DLD1 (cell line): ENCODE data around the gene DPH5.
"Not testable (repeated sequence)": the region's sequence is repeated elsewhere in the genome, so short reads cannot be mapped to it uniquely, and the experiment has no call there.

Experiments
- in situ Hi-C: cut with HindIII; loops from 2 replicates; pipeline ENCODE4 v1.10.0; 2017; ENCODE audit warnings: low sequenced_read_pairs

Gene DPH5

DNA sequence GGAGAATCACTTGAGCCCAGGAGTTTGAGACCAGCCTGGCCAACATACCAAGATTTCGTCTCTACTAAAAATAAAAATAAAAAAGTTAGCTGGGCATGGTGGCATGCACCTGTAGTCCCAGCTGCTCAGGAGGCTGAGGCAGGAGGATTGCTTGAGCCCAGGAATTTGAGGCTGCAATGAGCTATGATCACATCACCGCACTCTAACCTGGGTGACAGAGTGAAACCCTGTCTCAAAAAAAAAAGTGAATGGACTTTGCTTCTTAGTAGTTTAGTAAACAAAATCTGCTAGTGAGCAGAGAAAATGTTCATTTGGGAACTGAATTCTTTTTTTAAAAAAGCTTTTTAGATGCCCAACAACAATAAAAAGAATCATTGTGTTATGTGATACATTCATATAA, 6.5 kb upstream of the DPH5 start:
- in situ Hi-C loops = not testable (repeated sequence)

DNA sequence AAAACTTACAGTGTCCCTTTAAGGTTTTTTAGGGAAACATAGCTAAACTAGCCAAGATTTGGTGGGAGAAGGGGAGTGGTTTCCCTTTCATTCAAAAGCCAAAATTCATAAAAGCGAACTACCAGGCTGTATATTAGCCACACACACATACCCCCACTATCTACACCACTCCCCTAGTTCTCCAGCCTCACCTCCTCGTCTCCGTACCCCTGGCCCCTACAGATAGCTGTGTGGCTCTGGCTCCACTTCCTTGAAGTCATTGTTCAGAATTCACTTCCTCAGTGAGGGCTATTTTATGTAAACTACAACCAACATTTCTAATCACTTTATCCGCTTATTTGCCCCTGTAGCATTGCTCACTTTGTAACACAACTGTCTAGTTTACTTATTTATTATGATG, 5.3 kb upstream of the DPH5 start:
- in situ Hi-C loops = no loop called here

DNA sequence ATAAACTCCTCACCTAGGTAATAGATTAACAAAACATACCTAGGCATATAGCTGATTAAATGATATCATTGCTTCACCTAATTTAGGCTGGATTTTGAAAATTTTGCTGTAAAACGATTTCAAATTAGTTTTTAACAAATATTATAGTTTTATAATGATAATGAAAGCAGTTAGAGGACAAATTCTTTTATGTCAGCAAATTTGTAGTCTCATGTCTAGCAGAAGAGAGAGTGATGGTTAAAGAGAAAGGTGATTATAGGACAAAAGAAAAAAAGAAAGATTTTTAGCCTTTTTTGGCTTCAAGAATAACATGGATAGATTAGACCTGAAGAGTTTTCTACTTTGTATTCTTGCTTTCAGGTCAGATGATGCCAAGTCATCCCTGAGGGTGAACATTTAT, 3.6 kb upstream of the DPH5 start:
- in situ Hi-C loops = no loop called here

DNA sequence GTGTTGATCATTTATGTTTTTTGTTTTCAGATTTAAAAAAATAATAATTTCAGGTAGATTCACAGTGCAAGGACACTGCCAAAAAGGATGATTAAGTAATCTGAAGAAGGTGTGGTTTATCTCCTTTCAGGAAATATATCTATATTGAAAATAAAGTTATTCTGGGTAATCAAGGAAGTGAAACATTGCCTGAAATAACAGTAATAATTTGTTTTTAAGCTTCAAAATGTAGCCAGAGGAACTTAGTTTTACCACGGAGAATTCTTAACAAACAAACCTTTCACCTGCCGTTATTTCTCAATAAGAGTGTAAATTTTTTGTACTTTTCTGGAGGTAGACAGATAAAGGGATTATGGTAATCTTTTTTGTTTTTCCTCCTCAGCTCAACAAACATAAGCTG, 2.9 kb upstream of the DPH5 start:
- in situ Hi-C loops = no loop called here

DNA sequence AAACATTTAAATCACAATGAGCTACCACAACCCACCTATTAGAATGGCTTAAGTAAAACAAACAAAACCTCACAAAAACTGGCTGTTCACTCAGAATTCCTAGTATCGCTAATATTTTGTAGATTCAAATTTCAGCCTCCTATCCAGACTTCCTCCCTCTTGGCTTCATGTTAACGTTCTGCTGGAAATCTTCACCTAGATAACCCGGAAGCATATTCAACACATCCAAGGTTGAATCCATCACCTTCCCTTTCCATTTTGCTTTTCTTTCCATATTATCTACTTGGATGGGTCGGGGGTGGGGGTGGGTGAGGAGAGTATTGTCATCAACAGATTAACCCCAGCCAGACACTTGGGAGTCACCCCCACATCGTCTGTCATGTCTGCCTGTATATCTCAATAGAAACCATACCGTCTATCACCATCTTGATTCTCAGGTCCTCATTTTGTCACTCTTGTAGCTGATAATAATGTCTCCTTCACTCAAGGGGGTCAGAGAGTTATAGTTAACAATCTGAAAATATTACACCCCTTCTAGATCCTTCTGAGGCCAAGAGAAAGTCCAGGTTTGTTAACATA, 1.7 kb upstream of the DPH5 start:
- in situ Hi-C loops = no loop called here

DNA sequence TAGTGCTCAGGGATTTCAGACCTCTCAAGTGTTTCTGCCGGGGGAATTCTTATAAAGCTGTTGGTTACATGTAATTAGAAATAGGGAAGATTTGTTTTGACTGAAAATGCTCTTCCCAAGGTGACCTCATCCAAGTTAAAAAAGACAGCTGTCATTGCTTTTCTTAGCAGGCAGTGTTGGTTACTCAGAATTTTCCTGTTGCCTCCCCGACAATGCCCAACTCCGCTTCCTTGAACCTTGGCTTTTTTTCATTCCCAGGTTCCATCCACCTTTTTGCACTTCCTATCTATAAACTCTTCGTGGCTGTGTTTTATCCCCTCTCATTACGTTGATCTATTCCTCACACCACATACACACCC, 825 bp upstream of the DPH5 start:
- in situ Hi-C loops = no loop called here

DNA sequence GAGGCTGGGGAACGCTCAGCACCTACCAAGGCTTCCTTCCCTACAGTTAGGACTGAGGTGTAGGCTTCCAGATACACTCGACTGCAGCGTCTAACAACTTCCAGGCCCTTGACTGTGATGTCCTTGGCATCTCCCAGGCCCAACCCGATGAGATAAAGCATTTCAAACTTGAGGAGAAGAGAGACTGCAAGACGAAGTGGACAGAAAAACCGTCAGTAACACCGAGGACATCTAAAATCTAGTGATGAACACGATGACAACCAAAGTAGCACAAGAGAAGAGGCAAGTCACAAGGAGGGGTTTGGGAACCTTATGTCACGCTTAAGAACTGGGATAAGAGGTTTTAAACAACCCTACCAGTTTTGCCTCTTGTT, 314 bp downstream of the DPH5 start:
- in situ Hi-C loops = no loop called here

DNA sequence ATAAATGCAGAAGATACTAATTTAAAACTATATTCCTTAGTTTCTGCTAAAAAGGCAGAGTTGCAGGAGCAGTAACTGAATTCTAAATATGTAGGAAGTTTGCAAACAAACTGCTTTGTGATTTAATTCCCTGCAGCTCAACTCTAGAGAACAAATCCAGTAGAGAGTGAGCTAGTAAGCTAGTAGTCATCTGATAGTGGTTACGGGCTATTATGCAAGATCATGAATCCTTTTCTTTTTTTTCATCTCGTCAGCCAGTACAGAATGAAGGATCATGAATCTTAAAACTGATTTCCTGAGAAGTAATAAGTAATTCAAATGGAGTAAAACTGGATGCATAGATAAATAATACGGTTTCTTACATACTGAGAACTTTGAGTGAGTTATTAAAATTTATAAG, 3.3 kb downstream of the DPH5 start:
- in situ Hi-C loops = no loop called here

DNA sequence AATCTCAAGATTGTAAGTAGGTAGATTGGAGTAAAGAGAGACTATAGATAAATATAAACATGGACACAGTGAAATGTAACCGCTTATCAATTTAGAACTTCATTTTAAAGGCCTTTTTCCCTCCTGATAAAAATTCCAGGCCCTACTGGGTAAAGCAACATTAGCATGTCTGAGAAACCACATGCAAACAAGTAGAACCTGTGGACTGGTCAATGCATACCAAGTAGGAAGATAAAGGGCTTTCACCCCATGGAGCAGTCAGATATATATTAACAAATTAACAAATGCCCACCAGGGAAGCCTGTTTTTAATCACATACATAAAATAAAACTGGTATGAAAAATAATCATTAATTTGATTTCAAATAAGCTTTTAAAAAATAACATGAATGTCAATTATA, 8.1 kb downstream of the DPH5 start:
- in situ Hi-C loops = no loop called here

DNA sequence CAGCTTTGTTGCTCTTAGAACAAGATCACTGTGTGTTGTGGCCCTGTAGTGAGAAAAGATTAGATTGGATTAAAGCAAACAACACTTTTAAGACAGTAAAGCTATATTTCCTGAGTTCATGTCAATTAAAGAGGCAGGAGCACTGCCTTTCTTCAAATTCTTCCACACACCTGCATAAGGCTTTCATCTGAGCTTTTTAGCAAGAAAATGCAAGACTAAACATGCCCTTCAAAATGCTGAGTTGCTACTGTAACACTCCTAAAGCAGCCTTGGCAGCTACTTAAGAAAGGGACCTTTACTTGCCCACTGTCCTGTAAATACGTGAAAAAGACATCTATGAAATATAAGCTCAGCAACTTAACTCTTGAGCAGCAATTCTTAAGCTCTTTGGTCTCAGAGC, 11.8 kb downstream of the DPH5 start:
- in situ Hi-C loops = no loop called here

DNA sequence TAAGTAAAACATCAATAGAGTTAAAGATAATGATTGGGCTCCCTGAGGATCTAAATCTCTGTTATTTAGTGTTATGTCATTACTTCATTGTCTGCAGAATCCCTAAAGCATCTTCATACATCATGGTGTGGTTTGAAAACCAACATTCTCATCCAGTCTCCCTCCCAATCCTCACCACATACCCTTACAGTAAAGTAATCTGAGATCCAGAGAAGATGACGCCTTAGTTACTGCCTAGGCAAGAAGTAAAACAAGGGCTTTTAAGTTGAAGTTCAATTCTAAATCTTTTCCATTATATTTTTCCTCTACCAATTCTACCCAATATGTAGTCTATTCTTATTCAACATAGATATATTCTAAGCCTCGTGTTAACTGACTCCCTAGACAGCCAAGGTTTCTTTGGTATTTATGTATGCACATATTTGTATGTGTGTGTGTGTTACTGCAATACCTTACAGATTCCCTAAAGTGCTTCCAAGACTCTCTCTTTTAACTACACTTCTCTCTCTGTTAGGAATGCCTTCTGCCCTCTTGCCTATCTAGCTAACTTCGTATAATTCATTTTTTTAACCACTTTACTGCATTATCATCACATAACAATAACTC, 17.3 kb downstream of the DPH5 start:
- in situ Hi-C loops = no loop called here

DNA sequence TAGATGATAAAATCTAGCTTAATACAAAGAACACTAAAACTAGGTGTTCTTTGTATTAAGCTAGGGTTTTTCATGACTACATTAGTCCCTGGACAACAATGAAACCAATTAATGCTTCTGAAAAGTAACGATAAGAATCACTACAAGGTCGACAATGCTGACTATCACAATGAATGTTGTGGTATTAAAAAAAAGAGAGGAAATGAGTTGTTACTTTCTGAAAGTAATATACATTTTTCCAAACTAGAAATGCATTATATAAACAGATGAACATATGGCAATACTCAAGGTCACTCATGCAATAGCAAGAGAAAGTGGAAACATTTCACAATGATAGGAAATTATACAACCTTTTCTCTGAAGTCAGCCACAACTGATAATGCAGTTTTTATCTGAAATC, 19.0 kb downstream of the DPH5 start:
- in situ Hi-C loops = no loop called here

DNA sequence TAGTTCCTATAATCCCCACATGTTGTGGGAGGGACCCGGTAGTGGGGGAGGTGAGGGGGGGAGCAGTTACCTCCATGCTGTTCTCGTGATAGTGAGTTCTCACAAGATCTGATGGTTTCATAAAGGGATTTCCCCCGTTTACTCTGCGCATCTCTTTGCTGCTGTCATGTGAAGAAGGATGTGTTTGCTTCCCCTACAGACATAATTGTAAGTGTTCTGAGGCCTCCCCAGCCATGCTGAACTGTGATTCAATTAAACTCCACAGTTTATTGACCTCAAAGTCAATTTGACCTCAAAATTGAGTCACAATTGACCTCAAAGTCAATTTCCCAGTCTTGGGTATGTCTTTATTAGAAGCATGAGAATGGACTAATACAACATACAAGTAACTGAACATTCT, 19.7 kb downstream of the DPH5 start:
- in situ Hi-C loops = no loop called here

DNA sequence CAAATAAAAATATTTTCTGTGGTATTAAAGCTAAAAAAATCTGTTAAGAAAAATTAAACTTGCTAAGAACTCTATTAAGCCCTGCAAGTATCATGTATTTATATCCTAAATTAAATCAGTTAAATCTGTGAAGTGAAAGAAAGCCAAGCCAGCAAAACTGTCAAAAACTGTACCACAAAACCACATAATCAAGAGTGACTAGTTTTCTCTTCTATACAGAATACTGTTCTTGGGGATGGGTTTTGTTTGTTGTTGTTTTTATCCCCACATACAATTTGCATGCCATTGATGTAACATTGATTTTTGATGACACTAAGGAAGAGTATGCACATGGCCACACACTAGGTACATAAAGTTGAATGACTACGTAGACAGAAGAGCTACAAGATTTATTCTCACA, 20.4 kb downstream of the DPH5 start:
- in situ Hi-C loops = no loop called here

DNA sequence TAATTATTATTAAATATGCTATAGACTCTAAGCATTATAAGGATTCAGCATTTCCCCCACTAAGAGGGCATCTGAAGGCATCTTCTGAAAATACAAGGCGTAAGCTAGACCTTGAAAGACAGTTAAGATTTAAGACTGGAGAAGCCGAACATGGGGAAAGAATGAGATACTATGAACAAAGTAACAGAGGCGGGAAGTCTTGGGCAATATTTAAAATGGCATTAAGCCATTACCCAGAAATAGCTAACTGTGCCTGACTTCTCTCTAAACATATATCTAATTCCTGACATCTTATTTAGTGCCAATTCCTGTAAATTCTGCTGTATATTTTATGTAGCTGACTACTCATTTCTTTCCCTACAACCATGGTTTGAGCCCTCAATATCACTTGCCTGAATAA, 20.9 kb downstream of the DPH5 start:
- in situ Hi-C loops = no loop called here

DNA sequence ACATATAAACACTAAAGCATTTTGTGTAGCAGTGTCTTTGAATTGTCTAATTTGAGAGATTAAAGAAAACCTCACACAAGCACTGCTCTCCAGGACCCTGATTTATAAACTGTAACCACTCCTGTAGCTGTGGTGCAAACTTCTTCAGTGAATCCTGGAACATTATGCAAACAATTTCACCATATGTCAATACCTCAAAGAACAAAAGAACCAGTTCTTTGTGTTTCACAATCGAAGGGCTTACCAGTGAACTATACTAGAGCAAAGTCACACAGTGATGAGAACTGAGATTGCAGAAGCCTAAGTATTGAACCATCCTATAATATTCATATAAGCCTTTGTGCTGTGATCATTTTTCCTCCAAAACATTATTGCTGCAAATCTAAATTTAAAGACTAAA, 21.5 kb downstream of the DPH5 start:
- in situ Hi-C loops = no loop called here

DNA sequence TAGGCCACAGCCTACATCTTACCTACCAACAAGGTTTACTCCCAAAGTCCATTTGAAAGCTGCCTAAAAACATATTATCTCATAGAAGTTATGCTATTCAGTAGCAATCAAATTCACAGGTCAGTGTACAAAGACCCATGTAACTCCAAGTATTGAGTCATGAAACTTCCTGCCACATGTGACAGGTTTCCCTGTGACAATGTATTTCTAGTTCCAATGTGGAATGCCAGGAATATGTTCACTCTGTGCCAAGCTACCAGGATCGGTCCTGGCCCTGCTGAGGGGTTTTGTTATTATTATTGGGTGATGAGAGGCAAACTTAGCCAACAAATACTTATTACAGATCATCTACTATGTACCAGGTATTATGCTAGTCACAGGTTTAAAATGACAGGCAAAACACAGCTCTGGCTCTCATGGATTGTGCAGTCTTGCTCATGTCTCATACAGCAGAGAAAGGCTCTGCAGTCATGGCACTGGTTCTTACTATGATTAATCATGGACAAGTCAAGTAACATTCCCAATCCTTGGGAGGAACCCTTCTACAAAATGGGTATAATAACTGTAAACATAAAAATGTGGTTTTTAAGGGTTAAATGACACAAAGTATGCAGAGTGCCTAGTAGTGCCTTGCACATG, 22.5 kb downstream of the DPH5 start:
- in situ Hi-C loops = no loop called here

DNA sequence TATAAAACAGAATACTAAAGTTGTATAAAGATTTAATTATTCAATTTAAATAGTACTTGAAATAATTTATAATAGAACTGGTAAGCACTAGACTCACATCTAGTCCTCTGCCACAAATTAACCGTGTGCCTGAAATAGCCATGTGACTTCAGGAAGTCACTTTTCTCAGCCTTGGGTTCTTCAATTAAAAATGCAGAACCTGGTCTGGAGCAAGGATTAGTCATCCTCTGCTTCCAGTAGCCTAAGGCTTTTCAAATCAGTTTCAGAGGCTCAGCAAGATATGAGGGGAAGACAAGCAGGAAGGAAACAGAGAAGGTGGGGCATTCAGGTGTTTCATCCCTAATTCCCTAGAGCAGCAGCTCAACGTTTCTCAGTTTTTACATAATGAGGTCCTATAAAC, 23.0 kb downstream of the DPH5 start:
- in situ Hi-C loops = no loop called here

DNA sequence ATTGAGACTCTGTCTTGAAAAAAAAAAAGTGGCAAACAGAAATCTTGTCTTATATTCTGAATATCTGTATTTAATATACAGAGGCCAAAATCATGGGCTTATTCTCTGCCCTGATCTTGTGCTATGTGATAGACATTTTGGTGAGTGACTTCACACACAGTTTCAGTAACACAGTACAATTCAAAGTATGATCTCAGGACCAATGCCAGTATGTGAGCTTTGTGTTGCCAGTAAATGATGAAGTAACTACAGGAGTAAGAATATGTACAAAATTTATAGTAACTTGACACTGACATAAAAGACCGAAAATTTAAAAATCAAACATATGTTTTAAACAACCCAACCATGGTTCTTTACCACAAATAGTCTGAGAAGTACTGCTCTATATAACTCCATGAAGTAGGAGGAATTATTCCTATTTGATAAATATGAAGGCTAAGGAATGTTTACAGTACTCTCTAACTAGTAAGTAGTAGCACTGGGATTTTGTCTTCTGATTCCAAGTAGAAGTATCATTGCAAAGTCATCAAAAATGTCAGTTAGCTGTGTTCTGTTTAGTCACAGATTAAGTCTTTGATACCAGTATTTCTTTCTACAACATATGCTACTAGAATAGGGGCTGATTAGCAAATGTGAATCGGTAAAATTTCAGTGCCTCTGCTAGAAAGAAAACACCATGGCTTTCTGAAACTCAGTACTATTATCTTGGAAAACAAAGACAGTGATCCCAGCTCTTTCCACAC, 25.3 kb downstream of the DPH5 start:
- in situ Hi-C loops = no loop called here

DNA sequence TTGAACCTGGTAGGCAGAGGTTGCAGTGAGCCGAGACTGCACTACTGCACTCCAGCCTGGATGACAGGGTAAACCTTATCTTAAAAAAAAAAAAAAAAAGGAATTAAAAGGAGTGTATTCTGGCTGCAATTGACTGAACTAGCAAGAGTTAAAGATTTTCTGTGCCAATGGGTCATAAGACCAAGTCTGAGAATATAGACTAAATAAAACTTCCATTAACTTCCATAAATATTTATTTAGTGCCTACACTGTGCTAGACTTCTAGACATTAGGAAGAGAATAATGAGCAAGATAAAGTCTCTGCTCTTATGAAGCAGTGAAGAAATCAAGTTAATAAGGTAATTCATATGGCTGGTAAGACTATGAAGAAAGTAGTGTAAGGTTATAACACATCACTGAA, 27.2 kb downstream of the DPH5 start:
- in situ Hi-C loops = no loop called here

DNA sequence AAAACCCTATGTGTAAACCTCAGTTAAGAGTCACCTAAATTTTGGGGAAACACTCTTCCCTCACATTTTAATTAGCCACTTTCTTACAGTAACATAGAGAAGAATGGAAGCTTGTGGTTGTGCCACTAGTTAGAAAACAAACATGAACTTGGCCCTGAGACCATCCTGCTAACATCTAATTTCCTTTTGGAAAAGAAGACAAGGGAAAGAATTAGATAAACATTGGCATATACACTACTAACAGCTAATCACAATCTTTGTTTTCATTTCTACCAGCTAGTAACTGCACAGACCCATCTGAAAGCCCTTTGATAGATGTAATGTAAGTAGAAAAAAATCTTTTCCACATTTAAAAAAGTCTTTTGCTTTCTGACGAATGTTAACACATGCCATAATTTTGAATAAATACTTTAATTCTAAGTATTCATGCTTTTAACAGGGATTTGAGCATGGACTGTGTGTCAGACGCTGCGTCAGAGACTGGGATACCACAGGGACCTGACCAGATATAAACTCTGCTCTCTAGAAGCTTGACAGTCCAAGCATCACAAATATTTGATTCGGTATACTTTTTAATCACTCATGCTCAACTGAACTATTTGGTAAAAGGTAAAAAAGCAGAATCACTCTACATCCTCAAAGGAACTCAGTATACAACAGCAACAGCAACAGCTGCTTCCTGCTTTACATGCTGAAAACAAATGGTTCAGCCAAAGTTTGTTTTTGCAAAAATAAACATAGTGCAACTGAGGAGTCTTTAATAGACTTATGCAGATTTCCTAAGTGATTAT, 30.2 kb downstream of the DPH5 start:
- in situ Hi-C loops = no loop called here
